SK-N-SH (cell line): ENCODE results near the gene WFIKKN1. TPM values are rescaled to one million over a fixed set of nuclear protein-coding genes. Genes with fewer than 3 reads are reported as not detected.
A peak's percentile ranks its signal among the peaks of the same experiment; 100 is the strongest.

Experiments used
- CTCF ChIA-PET: fragments of 300-600, 350-600 bp; formaldehyde crosslinking; extraction: SDS; loops from one replicate; lab custom pipeline; 2021; lab: Yijun Ruan, JAX
- POLR2A ChIA-PET: fragments of 350-600 bp; sonication (Branson Sonifier 250); formaldehyde crosslinking; extraction: SDS; loops from one replicate; lab custom pipeline; 2020; ENCODE audit warnings: antibody characterized with exemption, inconsistent platforms; lab: Yijun Ruan, JAX
- DNase-seq: peaks from one replicate; pipeline ENCODE4 v3.0.0; 2012
- H2AFZ ChIP-seq: fragments of 200-600 bp; sonication (generic); 2 replicates; pipeline ENCODE4 v1.8.1; 2016; ENCODE audit warnings: antibody characterized with exemption, mild to moderate bottlenecking, low read depth
- H3F3A ChIP-seq: fragments of 200-600 bp; sonication (generic); replicated peaks from 2 replicates; pipeline ENCODE3; 2016; ENCODE audit warnings: antibody characterized with exemption, mild to moderate bottlenecking; ENCODE audit not compliant: insufficient read depth
- H3K27ac ChIP-seq, 2 experiments: fragments of 200-500 bp in 1 of 2; fragments of 200-600 bp in 1 of 2; sonication (Bioruptor generic) in 1 of 2; sonication (generic), shearing (Covaris generic) in 1 of 2; 2 replicates each; pipeline versions ENCODE4 v1.5.1 to v1.6.1; 2014 to 2016; ENCODE audit warnings: low read depth in 2 of 2, inconsistent platforms in 1 of 2, low read length in 1 of 2, mild to moderate bottlenecking in 1 of 2, mixed read lengths in 1 of 2
- H3K27me3 ChIP-seq: fragments of 200-600 bp; sonication (generic), shearing (Covaris generic); 2 replicates; pipeline ENCODE4 v1.6.1; 2016; ENCODE audit warnings: mixed run types; ENCODE audit not compliant: insufficient read depth
- H3K36me3 ChIP-seq, 2 experiments: fragments of 200-500 bp in 1 of 2; fragments of 200-600 bp in 1 of 2; sonication (Bioruptor generic) in 1 of 2; sonication (generic) in 1 of 2; replicated peaks in 1 of 2; 2 replicates each; pipeline versions ENCODE3 to v1.5.1; 2014 to 2016; ENCODE audit warnings: low read length in 1 of 2, mild to moderate bottlenecking in 1 of 2; ENCODE audit not compliant: insufficient read depth in 2 of 2, control insufficient read depth in 1 of 2
- H3K4me1 ChIP-seq, 2 experiments: fragments of 200-500 bp in 1 of 2; fragments of 200-600 bp in 1 of 2; sonication (Bioruptor generic) in 1 of 2; sonication (generic), shearing (Covaris generic) in 1 of 2; 2 replicates each; pipeline versions ENCODE4 v1.5.1 to v1.6.1; 2014 to 2016; ENCODE audit warnings: low read depth in 1 of 2, low read length in 1 of 2, mixed run types in 1 of 2; ENCODE audit not compliant: insufficient read depth in 2 of 2, control insufficient read depth in 1 of 2
- H3K4me2 ChIP-seq: fragments of 200-600 bp; sonication (generic), shearing (Covaris generic); 2 replicates; pipeline ENCODE4 v1.6.1; 2017; ENCODE audit warnings: mixed run types
- H3K4me3 ChIP-seq, 2 experiments: fragments of 200-500 bp in 1 of 2; fragments of 200-600 bp in 1 of 2; sonication (Bioruptor generic) in 1 of 2; sonication (generic), shearing (Covaris generic) in 1 of 2; 2 replicates each; pipeline versions ENCODE4 v1.5.1 to v1.8.1; 2014 to 2016; ENCODE audit warnings: low read depth in 2 of 2, inconsistent platforms in 1 of 2, low read length in 1 of 2, mild to moderate bottlenecking in 1 of 2, mixed read lengths in 1 of 2, moderate library complexity in 1 of 2
- H3K79me2 ChIP-seq: fragments of 200-600 bp; sonication (generic); 2 replicates; pipeline ENCODE4 v1.8.1; 2017; ENCODE audit warnings: mild to moderate bottlenecking; ENCODE audit not compliant: insufficient read depth
- H3K9ac ChIP-seq: fragments of 200-600 bp; sonication (generic); 2 replicates; pipeline ENCODE4 v1.6.1; 2017; ENCODE audit warnings: mixed run types
- H3K9me2 ChIP-seq: fragments of 200-600 bp; sonication (generic); 2 replicates; pipeline ENCODE4 v1.6.1; 2017; ENCODE audit warnings: mixed run types
- H3K9me3 ChIP-seq: fragments of 200-600 bp; sonication (generic); 2 replicates; pipeline ENCODE4 v1.6.1; 2017; ENCODE audit warnings: mixed run types, mild to moderate bottlenecking, moderate library complexity
- H4K20me1 ChIP-seq: fragments of 200-600 bp; sonication (generic); 2 replicates; pipeline ENCODE4 v1.6.1; 2017; ENCODE audit warnings: mild to moderate bottlenecking, mixed run types; ENCODE audit not compliant: insufficient read depth
- CHD2 ChIP-seq: fragments of 150-350 bp; IDR thresholded peaks from 2 replicates; pipeline ENCODE4 v1.6.1; 2018; ENCODE audit warnings: low read length; ENCODE audit not compliant: partially characterized antibody
- ELF1 ChIP-seq: IDR thresholded peaks from 2 replicates; pipeline ENCODE4 v1.4.0; 2012
- EZH2phosphoT487 ChIP-seq: fragments of 200-600 bp; sonication (generic); IDR thresholded peaks from 2 replicates; pipeline ENCODE4 v1.6.1; 2017; ENCODE audit warnings: low read depth, mixed run types, mild to moderate bottlenecking, antibody characterized with exemption, moderate library complexity, borderline replicate concordance
- MEF2A ChIP-seq: IDR thresholded peaks from 2 replicates; pipeline ENCODE4 v1.4.0; 2012; ENCODE audit warnings: low read depth, borderline replicate concordance
- NFIC ChIP-seq: IDR thresholded peaks from 2 replicates; pipeline ENCODE4 v1.4.0; 2012; ENCODE audit warnings: borderline replicate concordance
- PBX3 ChIP-seq: IDR thresholded peaks from 2 replicates; pipeline ENCODE4; 2012
- POLR2AphosphoS5 ChIP-seq: IDR thresholded peaks from 2 replicates; pipeline ENCODE4 v1.6.1; 2012; ENCODE audit warnings: low read depth, low read length
- RCOR1 ChIP-seq: fragments of 150-350 bp; IDR thresholded peaks from 2 replicates; pipeline ENCODE4 v1.6.1; 2017; ENCODE audit warnings: antibody characterized with exemption, low read length
- TAF1 ChIP-seq: IDR thresholded peaks from 2 replicates; pipeline ENCODE4 v1.6.1; 2012; ENCODE audit warnings: low read depth, mild to moderate bottlenecking, low read length, moderate library complexity, borderline replicate concordance
- USF2 ChIP-seq: fragments of 150-350 bp; IDR thresholded peaks from 2 replicates; pipeline ENCODE4 v1.6.1; 2017; ENCODE audit warnings: antibody characterized with exemption, low read length, low read depth, borderline replicate concordance
- WGBS: methylation state at CpG from one replicate; pipeline ENCODE4 v1.1.6; 2017; ENCODE audit warnings: low lambda C conversion rate; 5-methylcytosine and 5-hydroxymethylcytosine counted together
- polyA plus RNA-seq, 3 experiments: library from polyadenylated mRNA; depleted of rRNA; stranded (reverse); fragments of >200 nt; gene quantifications; 2 replicates each; pipeline ENCODE4 v1.2.3, GENCODE V29; 2012

WFIKKN1 gene
- polyA plus RNA-seq, 1 of the 3 experiments (the other 2 are of a cell fraction) = 0.16 TPM

- no peak for DNase-seq
- peaks cover 21 to 37% of the 10 kb centered on the region in 2 experiments; a peak in 2 of 4 replicates for H3K4me1 ChIP-seq
- no peaks in the 10 kb centered on the region for H3K9me2 ChIP-seq
- H3K79me2 ChIP-seq = peaks cover 31% of the 10 kb centered on the region
- H3K9me3 ChIP-seq = no peaks in the 10 kb centered on the region
- no peak overlapping the region; a peak in 1 of 4 replicates for H3K27ac ChIP-seq
- ChIA-PET POLR2A (interaction anchor here (1.2 to 1.7 kb wide), 2 partner anchors 14 to 20 kb away, joined by 5 to 7 read pairs; no protein-coding TSS in a partner anchor), CTCF (interaction anchor here (1.0 to 1.9 kb wide), 4 partner anchors 39 to 82 kb away, joined by 3 to 6 read pairs (median 4); partner anchors contain the start of gene RHOT2)
- peaks cover 8% of the 10 kb centered on the region for H4K20me1 ChIP-seq
- WGBS = 51% methylated on average over 7 of the region's 16 CpGs
- peaks cover 3 to 7% of the 10 kb centered on the region in 2 experiments for H3K36me3 ChIP-seq
- peaks cover 20% of the 10 kb centered on the region for H3F3A ChIP-seq
- no peak overlapping the region for H3K4me2 ChIP-seq
- H3K4me3 ChIP-seq = no peak overlapping the region
- H3K27me3 ChIP-seq = no peaks in the 10 kb centered on the region
- no peak for TF ChIP-seq ELF1
- no peak for TF ChIP-seq USF2
- no peak for TF ChIP-seq RCOR1
- TF ChIP-seq TAF1 = no peak
- TF ChIP-seq POLR2AphosphoS5 = no peak
- TF ChIP-seq CHD2 = no peak
- TF ChIP-seq EZH2phosphoT487 = no peak
- H3K9ac ChIP-seq = no peak overlapping the region
- no peak overlapping the region for H2AFZ ChIP-seq
Measured at GRCh38 chr16:586047-586644, 44.6 kb upstream of the WFIKKN1 start.

GRCh38 chr16:586645-587590 lies 43.9 kb upstream of the WFIKKN1 start:
- Histone ChIP-seq H3K4me3 (peak overlapping the region in 1 of 2 experiments; percentile 90; a peak in 1 of 4 replicates), H3K27me3 (no peaks in the 10 kb centered on the region), H3F3A (peaks cover 20% of the 10 kb centered on the region), H3K9ac (peak overlapping the region; percentile 39; the same call in 1 of the 2 replicates), H3K4me1 (peaks cover 21 to 38% of the 10 kb centered on the region in 2 experiments; a peak in 2 of 4 replicates), H3K4me2 (peak overlapping the region; percentile 96), H3K36me3 (peaks cover 3 to 7% of the 10 kb centered on the region in 2 experiments), H3K9me2 (no peaks in the 10 kb centered on the region), H3K27ac (peak overlapping the region; percentile 14 to 90; a peak in 2 of 4 replicates), H3K79me2 (peaks cover 39% of the 10 kb centered on the region), H2AFZ (no peak overlapping the region), H4K20me1 (peaks cover 16% of the 10 kb centered on the region), H3K9me3 (no peaks in the 10 kb centered on the region)
- TF ChIP-seq RCOR1 = no peak
- TF ChIP-seq NFIC = peak; percentile 54
- TF ChIP-seq PBX3 = peak; percentile 4; the same call in 1 of the 2 replicates
- TF ChIP-seq POLR2AphosphoS5 = peak; percentile 31
- peak; percentile 9 for TF ChIP-seq CHD2
- no peak for TF ChIP-seq MEF2A
- 96% methylated on average over 8 of the region's 14 CpGs for WGBS
- DNase-seq = no peak
- ChIA-PET CTCF (interaction anchor here (1.0 to 1.9 kb wide), 4 partner anchors 10 to 81 kb away, joined by 3 to 6 read pairs (median 4); partner anchors contain the start of gene RHOT2), POLR2A (interaction anchor here (1.7 kb wide), 1 partner anchor 15 kb away, joined by 7 read pairs; no protein-coding TSS in a partner anchor)
